Measurements from ENCODE around the gene YBX2.
A peak's percentile ranks its signal among the peaks of the same experiment; 100 is the strongest.

The YBX2 gene

GRCh38 chr17:7266784-7267183 lies 27.7 kb downstream of the YBX2 start:
- DNase-seq (ENCODE audit: low read depth in 2 of 2, low spot score in 1 of 2): no peak

GRCh38 chr17:7263801-7264078 lies 30.7 kb downstream of the YBX2 start:
- no peak for DNase-seq (ENCODE audit: low read depth in 2 of 2, low spot score in 1 of 2)

- no peak for DNase-seq (ENCODE audit: low read depth in 2 of 2, low spot score in 1 of 2)
Measured at GRCh38 chr17:7262935-7263800, 31.3 kb downstream of the YBX2 start.

GRCh38 chr17:7262192-7262934 lies 32.1 kb downstream of the YBX2 start, which contains the start of gene CLDN7:
CLDN7 (minus strand) TSS chr17:7262478; CDS start chr17:7262043, 435 bp downstream.
- DNase-seq (ENCODE audit: low read depth in 2 of 2, low spot score in 1 of 2): no peak

GRCh38 chr17:7261379-7262191 lies 32.9 kb downstream of the YBX2 start:
- DNase-seq (ENCODE audit: low read depth in 2 of 2, low spot score in 1 of 2): peak in 1 of 2 donors; percentile 35

- no peak for DNase-seq (ENCODE audit: low read depth in 2 of 2, low spot score in 1 of 2)
Measured at GRCh38 chr17:7260651-7261378, 33.6 kb downstream of the YBX2 start.

GRCh38 chr17:7260151-7260550 lies 34.3 kb downstream of the YBX2 start:
- no peak for DNase-seq (ENCODE audit: low read depth in 2 of 2, low spot score in 1 of 2)

- no peak for DNase-seq (ENCODE audit: low read depth in 2 of 2, low spot score in 1 of 2)
Measured at GRCh38 chr17:7259555-7259889, 34.9 kb downstream of the YBX2 start.

GRCh38 chr17:7258731-7259554 lies 35.5 kb downstream of the YBX2 start:
- DNase-seq (ENCODE audit: low read depth in 2 of 2, low spot score in 1 of 2): no peak

- DNase-seq (ENCODE audit: low read depth in 2 of 2, low spot score in 1 of 2): no peak
Measured at GRCh38 chr17:7256766-7257456, 37.5 kb downstream of the YBX2 start.

GRCh38 chr17:7254511-7254910 lies 39.9 kb downstream of the YBX2 start:
- no peak for DNase-seq (ENCODE audit: low read depth in 2 of 2, low spot score in 1 of 2)

GRCh38 chr17:7253082-7253481 lies 41.4 kb downstream of the YBX2 start:
- DNase-seq (ENCODE audit: low read depth in 2 of 2, low spot score in 1 of 2): no peak

GRCh38 chr17:7252176-7253043 lies 42.0 kb downstream of the YBX2 start, which contains the start of gene ELP5:
ELP5 (plus strand) TSS chr17:7252215; CDS start chr17:7252551, 336 bp downstream.
- peak; percentile 68 to 73 for DNase-seq (ENCODE audit: low read depth in 2 of 2, low spot score in 1 of 2)

GRCh38 chr17:7251661-7252175 lies 42.7 kb downstream of the YBX2 start, which contains the start of gene CTDNEP1:
CTDNEP1 (minus strand) TSS chr17:7251734; CDS start chr17:7251296, 438 bp downstream.
- peak; percentile 97 to 99 for DNase-seq (ENCODE audit: low read depth in 2 of 2, low spot score in 1 of 2)

- DNase-seq (ENCODE audit: low read depth in 2 of 2, low spot score in 1 of 2): no peak
Measured at GRCh38 chr17:7250695-7251627, 43.5 kb downstream of the YBX2 start.

- no peak for DNase-seq (ENCODE audit: low read depth in 2 of 2, low spot score in 1 of 2)
Measured at GRCh38 chr17:7249830-7250229, 44.6 kb downstream of the YBX2 start.

- DNase-seq (ENCODE audit: low read depth in 2 of 2, low spot score in 1 of 2): no peak
Measured at GRCh38 chr17:7249214-7249613, 45.2 kb downstream of the YBX2 start.

Data from stimulated activated CD8-positive, alpha-beta memory T cell treated with anti-CD3 and anti-CD28 coated beads, Interleukin-4, amount 100 ng/mL, for 4 hours (primary cell).